Thyroid gland (tissue), 4 donors: ENCODE measurements around the gene MTCL1. TPM values are rescaled to one million over a fixed set of nuclear protein-coding genes. Genes with fewer than 3 reads are reported as not detected.

Experiments used
- DNase-seq, 2 donors: peaks; one replicate each; pipeline ENCODE4 v3.0.0-alpha.2; 2019
- H3K27ac ChIP-seq, 3 donors: fragments of 200-600 bp; sonication (generic); 1 replicate in 2 of 3; 2 replicates in 1 of 3; pipeline ENCODE4 v1.5.1; 2016 to 2019; ENCODE audit warnings: mild to moderate bottlenecking in 1 of 3, moderate library complexity in 1 of 3
- H3K27me3 ChIP-seq: fragments of 200-600 bp; sonication (generic); one replicate; pipeline ENCODE4 v1.5.1; 2019
- H3K36me3 ChIP-seq, 2 donors: fragments of 200-600 bp; sonication (generic); one replicate each; pipeline ENCODE4 v1.5.1; 2016 to 2019
- H3K4me1 ChIP-seq, 2 donors: fragments of 200-600 bp; sonication (generic); one replicate each; pipeline ENCODE4 v1.5.1; 2017 to 2019
- H3K4me3 ChIP-seq, 3 donors: fragments of 200-600 bp; sonication (generic); replicated peaks in 1 of 3; 1 replicate in 2 of 3; 2 replicates in 1 of 3; pipeline ENCODE4 v1.5.1; 2016; ENCODE audit warnings: mild to moderate bottlenecking in 1 of 3
- H3K9me3 ChIP-seq: fragments of 200-600 bp; sonication (generic); one replicate; pipeline ENCODE4 v1.5.1; 2017
- POLR2A ChIP-seq, 2 donors: fragments of 450-650 bp; IDR thresholded peaks; one replicate each; pipeline ENCODE4 v1.6.1; 2017; ENCODE audit warnings: antibody characterized with exemption in 2 of 2, mild to moderate bottlenecking in 2 of 2, moderate library complexity in 1 of 2
- WGBS, 2 donors: methylation state at CpG; one replicate each; pipeline ENCODE4 v1.1.5; 2017; 5-methylcytosine and 5-hydroxymethylcytosine counted together
- intact Hi-C: fragments of 100-400 bp; cut with DNase I; formaldehyde crosslinking; loops from one replicate; pipeline ENCODE4 v1.15.1; 2023
- total RNA-seq, 4 donors: library from RNA; depleted of rRNA; stranded (reverse); fragments of >200 nt; gene quantifications; one replicate each; pipeline ENCODE4 v1.2.3, GENCODE V29; 2016
- TF ChIP-seq, protein P1 (sequence below), 6 experiments: fragments of 200-600 bp in 3 of 6; fragments of 450-650 bp in 3 of 6; sonication (generic) in 3 of 6; IDR thresholded peaks; one replicate each; pipeline ENCODE4 v1.5.1; 2016 to 2019; ENCODE audit warnings: antibody characterized with exemption in 6 of 6, mild to moderate bottlenecking in 2 of 6, inconsistent platforms in 1 of 6, moderate library complexity in 1 of 6

Gene MTCL1
- total RNA-seq, 4 donors from 2014 or later, result 2.0 to 3.2 (median 2.5) TPM

DNA sequence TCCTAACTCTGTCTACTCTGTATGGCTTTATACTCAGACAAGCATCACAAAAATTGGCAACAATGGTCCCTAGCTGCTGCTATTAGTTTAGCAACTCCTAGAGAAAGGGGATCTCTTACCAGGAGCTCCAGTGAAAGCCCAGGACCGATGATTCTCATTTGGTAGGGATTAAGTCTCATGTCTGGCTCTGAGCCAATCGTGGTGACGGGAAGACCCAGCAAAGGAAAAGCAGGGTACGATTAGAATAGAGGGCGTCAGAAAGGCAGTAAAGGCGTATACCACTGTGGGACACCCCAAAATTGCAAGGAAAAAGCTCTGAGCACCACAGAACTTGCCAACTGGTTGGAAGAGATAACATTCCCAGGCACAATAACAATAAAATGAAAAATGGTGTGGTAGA is 129.5 kb downstream of the MTCL1 start:
- H3K27me3 ChIP-seq, result no peaks in the 10 kb centered on the region
- no peaks in the 10 kb centered on the region for H3K4me1 ChIP-seq
- no peak for DNase-seq
- intact Hi-C loops, result no loop called here
- H3K9me3 ChIP-seq, result no peaks in the 10 kb centered on the region
- 80 to 83% methylated on average over 6 of the region's 6 CpGs for WGBS, 2 donors
- no peak overlapping the region for H3K4me3 ChIP-seq
- H3K27ac ChIP-seq, result no peak overlapping the region
- TF ChIP-seq POLR2A (IDR thresholded peaks at IDR 0.05), result no peak
- TF ChIP-seq, protein P1, sequence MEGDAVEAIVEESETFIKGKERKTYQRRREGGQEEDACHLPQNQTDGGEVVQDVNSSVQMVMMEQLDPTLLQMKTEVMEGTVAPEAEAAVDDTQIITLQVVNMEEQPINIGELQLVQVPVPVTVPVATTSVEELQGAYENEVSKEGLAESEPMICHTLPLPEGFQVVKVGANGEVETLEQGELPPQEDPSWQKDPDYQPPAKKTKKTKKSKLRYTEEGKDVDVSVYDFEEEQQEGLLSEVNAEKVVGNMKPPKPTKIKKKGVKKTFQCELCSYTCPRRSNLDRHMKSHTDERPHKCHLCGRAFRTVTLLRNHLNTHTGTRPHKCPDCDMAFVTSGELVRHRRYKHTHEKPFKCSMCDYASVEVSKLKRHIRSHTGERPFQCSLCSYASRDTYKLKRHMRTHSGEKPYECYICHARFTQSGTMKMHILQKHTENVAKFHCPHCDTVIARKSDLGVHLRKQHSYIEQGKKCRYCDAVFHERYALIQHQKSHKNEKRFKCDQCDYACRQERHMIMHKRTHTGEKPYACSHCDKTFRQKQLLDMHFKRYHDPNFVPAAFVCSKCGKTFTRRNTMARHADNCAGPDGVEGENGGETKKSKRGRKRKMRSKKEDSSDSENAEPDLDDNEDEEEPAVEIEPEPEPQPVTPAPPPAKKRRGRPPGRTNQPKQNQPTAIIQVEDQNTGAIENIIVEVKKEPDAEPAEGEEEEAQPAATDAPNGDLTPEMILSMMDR (IDR thresholded peaks at IDR 0.05), result no peak
- H3K36me3 ChIP-seq, result no peaks in the 10 kb centered on the region

DNA sequence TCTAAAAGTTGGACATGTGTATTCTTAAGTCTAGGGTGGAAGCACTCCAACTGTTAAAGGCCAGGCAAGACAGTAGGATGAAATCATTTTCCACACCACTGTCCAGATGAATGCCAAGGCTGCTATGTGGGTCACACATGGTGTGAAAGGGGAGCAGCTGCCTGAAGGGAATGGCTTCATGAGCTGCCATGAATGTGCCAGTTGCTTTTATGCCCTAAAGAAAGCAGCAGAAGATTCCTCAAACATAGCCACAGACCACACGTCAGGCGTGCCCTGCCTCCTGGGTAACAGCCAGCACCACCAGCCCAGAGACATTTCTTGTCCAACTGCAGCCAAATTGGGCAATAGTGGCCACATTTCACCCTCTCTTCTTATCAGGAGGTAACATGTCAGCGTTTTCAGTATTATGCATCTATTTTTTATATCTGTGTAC is 130.2 kb downstream of the MTCL1 start:
- 75 to 77% methylated on average over 3 of the region's 3 CpGs for WGBS, 2 donors
- H3K4me3 ChIP-seq, result no peak overlapping the region
- H3K27ac ChIP-seq, result no peak overlapping the region
- H3K9me3 ChIP-seq, result no peaks in the 10 kb centered on the region
- H3K27me3 ChIP-seq, result no peaks in the 10 kb centered on the region
- TF ChIP-seq, protein P1 (IDR thresholded peaks at IDR 0.05), result no peak
- no peak for TF ChIP-seq POLR2A (IDR thresholded peaks at IDR 0.05)
- H3K36me3 ChIP-seq, result no peaks in the 10 kb centered on the region
- DNase-seq, result no peak
- H3K4me1 ChIP-seq, result no peaks in the 10 kb centered on the region
- intact Hi-C loops, result no loop called here

DNA sequence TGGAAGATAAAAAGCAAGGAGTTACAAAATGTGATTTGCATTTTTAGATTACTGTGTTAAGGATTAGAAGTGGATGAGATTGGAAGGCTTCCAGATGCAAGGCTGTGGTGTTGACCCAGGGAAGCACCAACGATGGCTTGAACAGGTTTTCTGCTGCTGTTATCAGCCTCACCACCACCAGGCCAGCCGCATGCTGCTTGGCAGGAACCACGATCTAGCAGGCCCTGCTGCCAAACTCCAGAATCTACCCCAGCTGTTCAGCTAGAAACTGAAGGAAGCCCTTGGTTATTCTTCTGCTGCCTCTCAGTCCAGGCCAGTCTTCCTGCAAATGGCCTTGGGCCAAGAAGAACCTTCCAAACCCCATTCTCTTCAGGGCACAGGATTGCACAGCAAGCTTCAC is 133.9 kb downstream of the MTCL1 start:
- 33 to 42% methylated on average over 3 of the region's 3 CpGs for WGBS, 2 donors
- no peak overlapping the region for H3K27ac ChIP-seq
- H3K4me3 ChIP-seq, result no peak overlapping the region
- H3K4me1 ChIP-seq, result no peaks in the 10 kb centered on the region
- DNase-seq, result no peak
- TF ChIP-seq POLR2A (IDR thresholded peaks at IDR 0.05), result no peak
- TF ChIP-seq, protein P1 (IDR thresholded peaks at IDR 0.05), result no peak
- H3K9me3 ChIP-seq, result no peaks in the 10 kb centered on the region
- no peaks in the 10 kb centered on the region for H3K27me3 ChIP-seq
- no peaks in the 10 kb centered on the region for H3K36me3 ChIP-seq
- intact Hi-C loops, result no loop called here

DNA sequence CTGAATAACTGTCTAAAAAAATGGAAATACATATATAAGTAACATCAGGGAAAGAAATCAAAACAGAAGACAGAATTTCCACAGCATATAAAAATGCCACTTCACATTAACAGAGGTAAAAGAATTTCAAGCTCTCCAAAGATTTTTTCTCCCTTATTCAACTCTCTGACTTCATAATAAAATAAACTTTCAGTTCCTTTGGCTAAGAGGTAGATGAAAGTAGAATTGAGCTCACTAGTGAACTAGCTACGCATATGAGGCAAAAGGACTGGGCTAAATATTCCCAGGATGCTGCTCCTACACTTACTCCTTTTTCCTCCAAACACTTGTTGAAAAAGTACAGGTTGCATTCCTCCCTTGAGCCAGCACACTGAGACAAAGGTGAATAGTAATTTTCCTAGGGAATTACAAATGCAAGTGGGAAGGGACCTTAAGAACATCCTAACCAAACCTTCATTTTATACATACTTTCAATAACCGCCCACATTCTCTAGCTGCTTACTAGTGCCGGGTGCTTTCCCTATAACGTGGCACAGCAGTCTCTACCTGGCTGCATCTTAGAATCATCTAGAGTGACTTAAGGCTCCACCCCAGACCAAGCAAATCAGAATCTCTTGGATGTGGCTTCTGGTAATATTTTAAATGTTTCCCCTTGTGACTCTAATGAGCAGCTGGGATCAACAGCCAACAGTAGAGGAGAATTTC is 136.6 kb downstream of the MTCL1 start:
- no peak for TF ChIP-seq POLR2A (IDR thresholded peaks at IDR 0.05)
- TF ChIP-seq, protein P1 (IDR thresholded peaks at IDR 0.05), result no peak
- intact Hi-C loops, result no loop called here
- Histone ChIP-seq H3K27ac (no peak overlapping the region), H3K36me3 (no peaks in the 10 kb centered on the region), H3K27me3 (no peaks in the 10 kb centered on the region), H3K9me3 (no peaks in the 10 kb centered on the region), H3K4me3 (no peak overlapping the region), H3K4me1 (no peaks in the 10 kb centered on the region)
- WGBS, 2 donors, result 74 to 84% methylated on average over 4 of the region's 4 CpGs
- no peak for DNase-seq

DNA sequence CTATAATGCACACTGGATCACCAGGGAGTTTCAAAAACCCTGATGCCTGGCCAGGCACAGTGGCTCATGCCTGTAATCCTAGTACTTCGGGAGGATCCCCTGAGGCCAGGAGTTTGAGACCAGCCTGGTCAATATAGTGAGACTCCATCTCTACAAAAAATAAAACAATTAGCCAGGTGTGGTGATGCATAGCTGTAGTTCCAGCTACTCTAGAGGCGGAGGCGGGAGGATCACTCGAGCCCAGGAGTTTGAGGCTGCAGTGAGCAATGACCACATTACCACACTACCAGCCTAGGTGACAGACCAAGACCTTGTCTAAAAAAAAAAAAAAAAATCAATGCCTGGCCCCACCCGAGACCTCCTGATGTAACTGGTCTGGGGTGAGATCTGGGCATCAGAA is 137.2 kb downstream of the MTCL1 start:
- TF ChIP-seq POLR2A (IDR thresholded peaks at IDR 0.05), result no peak
- TF ChIP-seq, protein P1 (IDR thresholded peaks at IDR 0.05), result no peak
- Histone ChIP-seq H3K4me3 (no peak overlapping the region), H3K4me1 (no peaks in the 10 kb centered on the region), H3K27ac (no peak overlapping the region), H3K36me3 (no peaks in the 10 kb centered on the region), H3K27me3 (no peaks in the 10 kb centered on the region), H3K9me3 (no peaks in the 10 kb centered on the region)
- DNase-seq, result no peak
- intact Hi-C loops, result no loop called here
- 82 to 90% methylated on average over 5 of the region's 5 CpGs for WGBS, 2 donors
